Activated naive CD8-positive, alpha-beta T cell treated with anti-CD3 and anti-CD28 coated beads, Interleukin-2, amount 10 ng/mL, durations not matched to agents 7 days and 5 days (primary cell): Measurements from ENCODE around the gene S100A13. TPM values are rescaled to one million over a fixed set of nuclear protein-coding genes. Genes with fewer than 3 reads are reported as not detected.
A peak's percentile ranks its signal among the peaks of the same experiment; 100 is the strongest.
"Not testable (repeated sequence)": the region's sequence is repeated elsewhere in the genome, so short reads cannot be mapped to it uniquely, and the experiment has no call there.

ENCODE experiments used
- ATAC-seq: fragments of 150-1000 bp; cut with Tn5 transposase; one replicate; pipeline ENCODE4 v1.10.0; 2021; ENCODE audit warnings: low read depth, moderate library complexity
- POLR2A ChIA-PET: fragments of 350-600 bp; sonication (Branson Sonifier 250); formaldehyde crosslinking; loops from one replicate; lab custom pipeline; 2021; ENCODE audit warnings: antibody characterized with exemption; lab: Charles Lee
- DNase-seq: peaks from one replicate; pipeline ENCODE4 v3.0.0; 2021
- H3K27ac Mint-ChIP-seq: one replicate; pipeline ENCODE4 v1.8.0; 2022; ENCODE audit warnings: mild to moderate bottlenecking, mixed read lengths
- H3K27me3 Mint-ChIP-seq: one replicate; pipeline ENCODE4 v1.8.0; 2022; ENCODE audit warnings: mild to moderate bottlenecking, moderate library complexity, mixed read lengths
- H3K36me3 Mint-ChIP-seq: one replicate; pipeline ENCODE4 v1.8.0; 2021; ENCODE audit warnings: mild to moderate bottlenecking, mixed read lengths
- H3K4me1 Mint-ChIP-seq: one replicate; pipeline ENCODE4 v1.8.0; 2021; ENCODE audit warnings: mixed read lengths
- H3K4me3 Mint-ChIP-seq: one replicate; pipeline ENCODE4 v1.8.0; 2022; ENCODE audit warnings: mild to moderate bottlenecking, moderate library complexity, mixed read lengths
- H3K9me3 Mint-ChIP-seq: one replicate; pipeline ENCODE4 v1.8.0; 2021; ENCODE audit warnings: mixed read lengths
- total RNA-seq, 2 experiments: library from RNA; stranded (reverse); gene quantifications; one replicate each; pipeline ENCODE4 v1.2.3, GENCODE V29; 2021

S100A13 gene
- total RNA-seq, 2 experiments from 2014 or later = 4.8 to 5.3 TPM

DNA sequence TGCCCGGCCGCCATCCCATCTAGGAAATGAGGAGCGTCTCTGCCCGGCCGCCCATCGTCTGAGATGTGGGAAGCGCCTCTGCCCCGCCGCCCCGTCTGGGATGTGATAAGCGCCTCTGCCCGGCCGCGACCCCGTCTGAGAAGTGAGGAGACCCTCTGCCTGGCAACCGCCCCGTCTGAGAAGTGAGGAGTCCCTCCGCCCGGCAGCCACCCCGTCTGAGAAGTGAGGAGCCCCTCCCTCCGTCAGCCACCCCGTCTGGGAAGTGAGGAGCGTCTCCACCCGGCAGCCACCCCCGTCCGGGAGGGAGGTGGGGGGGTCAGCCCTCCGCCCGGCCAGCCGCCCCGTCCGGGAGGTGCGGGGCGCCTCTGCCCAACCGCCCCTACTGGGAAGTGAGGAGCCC is 44.5 kb downstream of the S100A13 start:
- H3K27ac Mint-ChIP-seq, H3K9me3 Mint-ChIP-seq, H3K36me3 Mint-ChIP-seq, POLR2A ChIA-PET, H3K4me1 Mint-ChIP-seq, H3K4me3 Mint-ChIP-seq, ATAC-seq, DNase-seq: not testable (repeated sequence)
- H3K27me3 Mint-ChIP-seq = peaks cover 33% of the 10 kb centered on the region

DNA sequence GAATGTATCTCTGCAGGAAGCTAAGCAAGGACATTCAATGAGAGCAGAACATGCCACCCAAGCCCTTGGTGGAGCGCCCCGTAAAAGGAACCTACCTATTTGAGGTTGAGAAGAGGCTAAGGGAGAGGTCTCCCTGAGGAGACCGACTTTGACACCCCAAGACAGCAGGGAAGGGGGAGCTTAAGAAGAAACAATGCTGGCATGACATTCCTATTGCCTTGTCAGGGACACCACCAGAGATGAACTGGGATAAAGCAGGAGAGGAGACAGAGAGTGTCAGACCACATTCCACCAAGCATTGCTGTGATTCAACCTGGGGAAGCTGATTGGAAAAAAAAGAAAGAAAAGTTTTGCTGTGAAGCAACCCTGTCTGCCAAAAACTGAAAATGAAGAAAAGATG is 48.4 kb downstream of the S100A13 start:
- no peak for DNase-seq
- Mint-ChIP-seq H3K4me1 (no peaks in the 10 kb centered on the region), H3K4me3 (no peak overlapping the region), H3K36me3 (no peaks in the 10 kb centered on the region), H3K27me3 (peaks cover 31% of the 10 kb centered on the region), H3K9me3 (no peaks in the 10 kb centered on the region), H3K27ac (no peak overlapping the region)
- no peak for ATAC-seq
- POLR2A ChIA-PET = no interaction called here

DNA sequence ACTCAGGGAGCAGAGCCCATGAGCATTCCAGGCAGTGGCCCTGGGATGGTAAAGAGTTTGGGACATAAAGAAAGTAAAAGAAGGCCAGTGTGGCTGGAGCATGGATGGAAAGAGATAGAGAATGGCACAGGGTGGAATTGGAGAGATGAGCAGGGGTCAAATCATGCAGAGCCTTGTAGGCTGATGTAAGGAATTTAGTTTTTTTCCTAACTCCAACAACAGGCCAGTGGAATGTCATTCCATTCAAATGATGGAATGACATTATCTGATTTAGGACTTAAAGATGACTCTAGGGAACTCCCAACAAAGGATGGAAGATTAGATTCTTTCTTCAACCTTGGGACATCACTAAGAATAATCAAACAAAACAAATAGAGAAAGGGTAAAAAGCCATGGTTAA is 48.8 kb downstream of the S100A13 start:
- H3K27me3 Mint-ChIP-seq = peaks cover 31% of the 10 kb centered on the region
- H3K27ac Mint-ChIP-seq = no peak overlapping the region
- no peaks in the 10 kb centered on the region for H3K9me3 Mint-ChIP-seq
- H3K4me1 Mint-ChIP-seq = no peaks in the 10 kb centered on the region
- POLR2A ChIA-PET = no interaction called here
- ATAC-seq (no peak), DNase-seq (no peak)
- H3K36me3 Mint-ChIP-seq = no peaks in the 10 kb centered on the region
- no peak overlapping the region for H3K4me3 Mint-ChIP-seq

DNA sequence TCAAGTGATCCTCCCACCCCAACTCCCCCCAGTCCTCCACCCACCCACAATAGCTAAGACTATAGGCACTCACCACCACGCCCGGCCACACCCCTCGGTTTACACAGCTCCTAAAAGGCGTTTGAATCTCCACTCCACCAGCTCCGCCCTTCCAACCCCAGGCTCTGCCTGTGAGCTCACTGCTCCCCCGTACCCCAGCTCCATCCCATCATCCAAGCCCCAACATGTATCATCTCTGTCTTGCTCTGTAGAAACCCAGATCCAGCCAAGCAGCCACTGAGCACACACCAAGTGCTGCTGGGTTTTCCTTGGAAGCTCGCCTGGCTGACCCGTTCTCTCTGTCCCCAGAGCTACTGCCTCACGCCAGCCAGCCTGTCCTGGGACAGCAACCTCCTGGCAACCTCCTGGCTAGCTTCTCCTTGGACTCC is 49.7 kb downstream of the S100A13 start:
- Mint-ChIP-seq H3K4me3 (no peak overlapping the region), H3K36me3 (no peaks in the 10 kb centered on the region), H3K27ac (no peak overlapping the region), H3K4me1 (peaks cover 7% of the 10 kb centered on the region), H3K27me3 (peaks cover 31% of the 10 kb centered on the region), H3K9me3 (no peaks in the 10 kb centered on the region)
- no peak for DNase-seq
- POLR2A ChIA-PET = interaction anchor here (0.7 kb wide), 1 partner anchor 71 kb away, joined by 3 read pairs; no protein-coding TSS in a partner anchor
- no peak for ATAC-seq

DNA sequence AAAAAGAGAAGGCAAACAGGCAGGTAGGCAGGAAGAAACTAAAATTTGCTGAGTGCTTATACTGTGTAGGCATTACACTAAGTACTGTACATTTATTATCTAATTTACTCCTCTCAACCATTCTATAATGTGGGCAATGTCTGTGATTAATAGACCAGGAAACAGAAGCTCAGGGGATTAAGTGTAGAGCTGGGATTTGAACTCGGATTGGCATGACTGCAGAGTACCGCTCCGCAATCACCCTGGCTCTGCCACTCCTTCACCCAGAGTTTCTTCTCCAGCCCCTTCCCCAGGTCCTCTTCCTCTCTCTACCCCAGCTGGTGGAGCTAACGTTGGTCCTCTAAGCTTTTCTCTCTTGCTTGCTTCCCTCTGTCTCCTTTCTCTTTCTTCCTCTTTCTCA is 50.2 kb downstream of the S100A13 start:
- H3K27me3 Mint-ChIP-seq = peaks cover 31% of the 10 kb centered on the region
- H3K4me3 Mint-ChIP-seq = no peak overlapping the region
- no peaks in the 10 kb centered on the region for H3K36me3 Mint-ChIP-seq
- no peaks in the 10 kb centered on the region for H3K9me3 Mint-ChIP-seq
- H3K4me1 Mint-ChIP-seq = peaks cover 11% of the 10 kb centered on the region
- no peak for ATAC-seq
- POLR2A ChIA-PET = interaction anchor here (0.6 kb wide), 1 partner anchor 67 kb away, joined by 5 read pairs; no protein-coding TSS in a partner anchor
- no peak for DNase-seq
- H3K27ac Mint-ChIP-seq = no peak overlapping the region

DNA sequence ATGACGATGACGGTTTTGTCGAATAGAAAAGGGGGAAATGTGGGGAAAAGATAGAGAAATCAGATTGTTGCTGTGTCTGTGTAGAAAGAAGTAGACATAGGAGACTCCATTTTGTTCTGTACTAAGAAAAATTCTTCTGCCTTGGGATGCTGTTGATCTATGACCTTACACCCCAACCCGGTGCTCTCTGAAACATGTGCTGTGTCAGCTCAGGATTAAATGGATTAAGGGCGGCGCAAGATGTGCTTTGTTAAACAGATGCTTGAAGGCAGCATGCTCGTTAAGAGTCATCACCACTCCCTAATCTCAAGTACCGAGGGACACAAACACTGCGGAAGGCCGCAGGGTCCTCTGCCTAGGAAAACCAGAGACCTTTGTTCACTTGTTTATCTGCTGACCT is 51.8 kb downstream of the S100A13 start:
- Mint-ChIP-seq H3K4me1 (peaks cover 18% of the 10 kb centered on the region), H3K27me3 (peaks cover 39% of the 10 kb centered on the region)
- H3K36me3 Mint-ChIP-seq, H3K4me3 Mint-ChIP-seq, H3K9me3 Mint-ChIP-seq, ATAC-seq, H3K27ac Mint-ChIP-seq, POLR2A ChIA-PET, DNase-seq: not testable (repeated sequence)

DNA sequence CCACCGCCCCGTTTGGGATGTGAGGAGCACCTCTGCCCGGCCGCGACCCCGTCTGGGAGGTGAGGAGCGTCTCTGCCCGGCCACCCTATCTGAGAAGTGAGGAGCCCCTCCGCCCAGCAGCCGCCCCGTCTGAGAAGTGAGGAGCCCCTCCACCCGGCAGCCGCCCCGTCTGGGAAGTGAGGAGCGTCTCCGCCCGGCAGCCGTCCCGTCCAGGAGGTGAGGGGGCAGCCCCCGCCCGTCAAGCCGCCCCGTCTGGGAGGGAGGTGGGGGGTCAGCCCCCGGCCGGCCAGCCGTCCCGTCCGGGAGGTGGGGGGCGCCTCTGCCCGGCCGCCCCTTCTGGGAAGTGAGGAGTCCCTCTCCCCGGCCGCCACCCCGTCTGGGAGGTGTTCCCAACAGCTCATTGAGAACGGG is 52.2 kb downstream of the S100A13 start:
- H3K4me3 Mint-ChIP-seq, POLR2A ChIA-PET, H3K27ac Mint-ChIP-seq, ATAC-seq, H3K9me3 Mint-ChIP-seq, H3K36me3 Mint-ChIP-seq, DNase-seq: not testable (repeated sequence)
- Mint-ChIP-seq H3K4me1 (peaks cover 18% of the 10 kb centered on the region), H3K27me3 (peaks cover 41% of the 10 kb centered on the region)

DNA sequence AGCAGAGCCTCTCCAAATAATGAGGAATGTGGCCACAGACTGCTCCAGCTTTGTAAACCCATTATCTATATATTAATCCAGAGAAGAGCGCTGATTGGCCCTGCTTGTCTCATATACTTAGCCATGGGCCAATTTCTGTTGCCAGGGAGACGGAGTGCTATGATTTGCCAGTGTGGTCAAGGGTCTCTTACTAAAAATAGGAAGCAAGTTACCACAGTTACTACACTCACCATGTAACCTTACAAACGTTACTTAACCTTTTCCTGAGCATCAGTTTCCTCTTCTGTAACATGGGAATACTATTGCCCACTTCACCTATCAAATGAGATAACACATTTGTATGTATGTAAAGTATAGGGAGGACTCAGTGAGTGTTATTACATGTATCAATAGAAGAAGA is 54.0 kb downstream of the S100A13 start:
- H3K27me3 Mint-ChIP-seq = peaks cover 27% of the 10 kb centered on the region
- H3K4me1 Mint-ChIP-seq = peaks cover 22% of the 10 kb centered on the region
- no peak for ATAC-seq
- H3K9me3 Mint-ChIP-seq = no peaks in the 10 kb centered on the region
- no peak for DNase-seq
- POLR2A ChIA-PET = interaction anchor here (0.6 to 1.3 kb wide), 5 partner anchors 25 to 417 kb away, joined by 3 to 4 read pairs (median 4); partner anchors contain the start of gene RPS27
- no peak overlapping the region for H3K27ac Mint-ChIP-seq
- no peaks in the 10 kb centered on the region for H3K36me3 Mint-ChIP-seq
- no peak overlapping the region for H3K4me3 Mint-ChIP-seq

DNA sequence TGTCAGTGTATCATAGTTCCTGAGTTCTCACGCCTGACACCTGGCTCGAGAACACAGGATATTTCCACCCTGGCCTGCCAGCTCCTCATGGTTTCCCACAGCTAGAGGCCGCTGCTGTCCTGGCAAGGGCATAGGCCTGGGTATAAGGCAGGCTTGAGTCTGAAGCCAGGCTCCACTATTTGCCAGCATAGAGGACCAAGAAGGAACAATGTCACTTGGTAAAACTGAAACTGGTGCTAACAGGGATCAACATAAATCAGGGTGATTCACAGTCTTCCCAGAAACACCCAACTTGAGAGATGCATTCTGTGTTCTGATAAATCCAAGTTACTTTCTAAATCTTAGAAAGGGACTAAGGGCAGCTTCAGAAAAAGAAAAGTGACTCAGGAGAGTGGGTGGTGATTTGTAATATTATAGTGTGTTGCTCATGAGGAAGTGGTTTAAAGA is 54.7 kb downstream of the S100A13 start:
- Mint-ChIP-seq H3K36me3 (no peaks in the 10 kb centered on the region), H3K4me1 (peaks cover 27% of the 10 kb centered on the region), H3K27ac (no peak overlapping the region), H3K27me3 (peaks cover 19% of the 10 kb centered on the region), H3K9me3 (no peaks in the 10 kb centered on the region), H3K4me3 (no peak overlapping the region)
- peak; percentile 63 for DNase-seq
- POLR2A ChIA-PET = interaction anchor here (0.6 to 2.0 kb wide), 11 partner anchors 26 to 418 kb away, joined by 3 to 8 read pairs (median 4); partner anchors contain the start of genes RAB13, RPS27, S100A16 and S100A6
- peak; percentile 76 for ATAC-seq

DNA sequence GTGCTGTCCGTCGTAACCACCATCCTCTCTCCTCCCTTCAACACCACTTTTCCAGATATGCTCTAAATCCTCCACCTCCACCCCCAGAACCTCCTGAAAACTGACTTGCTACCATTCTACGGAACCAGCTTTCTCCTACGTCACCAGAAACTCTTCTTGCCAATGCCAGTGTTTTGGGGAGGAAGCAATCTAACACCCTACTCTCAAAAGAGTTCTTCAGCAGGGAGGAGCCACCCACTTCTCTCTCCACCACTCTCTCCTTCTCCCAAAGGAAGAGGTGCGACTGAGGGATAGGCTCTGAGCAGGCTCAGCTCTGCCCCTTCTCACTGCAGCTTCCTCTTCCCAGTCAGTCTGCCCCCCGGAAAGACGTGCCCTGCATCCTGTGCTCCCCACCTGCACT is 55.6 kb downstream of the S100A13 start:
- no peaks in the 10 kb centered on the region for H3K9me3 Mint-ChIP-seq
- peaks cover 11% of the 10 kb centered on the region for H3K27me3 Mint-ChIP-seq
- peaks cover 33% of the 10 kb centered on the region for H3K4me1 Mint-ChIP-seq
- DNase-seq = no peak
- peak overlapping the region; percentile 48 for H3K27ac Mint-ChIP-seq
- ATAC-seq = no peak
- POLR2A ChIA-PET = interaction anchor here (0.6 to 2.0 kb wide), 5 partner anchors 36 to 59 kb away, joined by 3 to 8 read pairs (median 4); partner anchors contain the start of genes S100A16 and S100A6
- H3K4me3 Mint-ChIP-seq = no peak overlapping the region
- no peaks in the 10 kb centered on the region for H3K36me3 Mint-ChIP-seq

DNA sequence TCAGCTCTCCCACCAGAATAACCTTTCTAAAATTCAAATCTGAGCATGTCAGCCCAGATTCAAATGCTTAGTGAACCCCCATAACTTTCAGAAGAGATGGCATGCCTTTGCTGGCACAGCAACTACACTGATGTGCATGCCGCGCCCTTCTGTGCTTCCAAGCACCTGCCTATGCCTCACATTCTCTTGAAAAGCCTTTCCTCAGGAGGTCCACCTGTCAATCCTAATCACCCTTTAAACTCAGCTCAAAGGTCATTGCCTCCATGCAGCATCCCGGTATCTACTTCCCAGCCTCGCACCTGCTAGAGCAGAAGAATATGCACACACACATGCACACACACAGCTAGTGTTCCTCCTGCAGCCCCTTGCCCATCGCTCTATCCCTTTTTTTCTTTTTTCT is 56.4 kb downstream of the S100A13 start:
- Mint-ChIP-seq H3K27me3 (peaks cover 10% of the 10 kb centered on the region), H3K4me3 (no peak overlapping the region), H3K27ac (no peak overlapping the region), H3K36me3 (no peaks in the 10 kb centered on the region), H3K4me1 (peaks cover 39% of the 10 kb centered on the region), H3K9me3 (no peaks in the 10 kb centered on the region)
- ATAC-seq = no peak
- DNase-seq = no peak
- POLR2A ChIA-PET = interaction anchor here (0.6 to 3.9 kb wide), 3 partner anchors 19 to 60 kb away, joined by 3 to 45 read pairs (median 4); partner anchors contain the start of gene S100A6

DNA sequence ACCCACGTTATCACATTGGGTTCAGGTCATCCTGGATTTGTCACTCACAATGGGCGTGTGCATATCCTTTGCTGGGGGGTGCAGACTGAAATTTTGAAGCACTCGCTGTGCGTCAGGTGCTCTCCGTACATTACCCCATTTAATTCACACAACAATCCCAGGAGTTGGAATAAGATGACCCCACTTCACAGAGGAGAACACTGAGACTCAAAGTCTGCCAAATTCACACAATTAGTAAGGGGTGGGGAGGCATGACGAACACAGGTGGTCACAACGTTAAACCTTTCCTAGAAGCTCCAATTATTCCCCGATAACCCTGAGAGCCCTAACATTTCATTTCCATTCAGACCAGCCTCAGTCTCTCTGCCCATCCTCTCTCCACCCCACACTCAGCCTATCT is 57.8 kb downstream of the S100A13 start:
- H3K27me3 Mint-ChIP-seq = peaks cover 10% of the 10 kb centered on the region
- DNase-seq (no peak), ATAC-seq (no peak)
- no peaks in the 10 kb centered on the region for H3K9me3 Mint-ChIP-seq
- no peak overlapping the region for H3K27ac Mint-ChIP-seq
- H3K4me1 Mint-ChIP-seq = peaks cover 41% of the 10 kb centered on the region
- POLR2A ChIA-PET = interaction anchor here (3.9 kb wide), 1 partner anchor 36 kb away, joined by 45 read pairs; the partner anchor contains the start of gene S100A6
- no peaks in the 10 kb centered on the region for H3K36me3 Mint-ChIP-seq
- H3K4me3 Mint-ChIP-seq = no peak overlapping the region
